ENCODE data around the gene DUSP9. TPM values are rescaled to one million over a fixed set of nuclear protein-coding genes. Genes with fewer than 3 reads are reported as not detected.

DUSP9 gene
- polyA plus RNA-seq, 1 donor from 2014 or later: 0.94 TPM

GRCh38 chrX:153624196-153625091 lies 22.6 kb upstream of the DUSP9 start:
- no peak for TF ChIP-seq SMC3 (conservative IDR thresholded peaks at IDR 0.05; ENCODE audit: poor library complexity)
- no peak for TF ChIP-seq REST (IDR thresholded peaks at IDR 0.05; ENCODE audit: borderline replicate concordance)
- TF ChIP-seq POLR2AphosphoS5 (IDR thresholded peaks at IDR 0.05): no peak
- no peak for TF ChIP-seq EZH2 (IDR thresholded peaks at IDR 0.05; ENCODE audit: borderline replicate concordance, insufficient read depth, low read length, poor library complexity, severe bottlenecking)
- no peaks in the 10 kb centered on the region for H3K27me3 ChIP-seq (ENCODE audit: insufficient read depth, low read depth, low read length)

GRCh38 chrX:153625271-153626024 lies 21.6 kb upstream of the DUSP9 start:
- Histone ChIP-seq H3K9me3 (ENCODE audit: low read length) (no peaks in the 10 kb centered on the region), H3F3A (ENCODE audit: insufficient read depth, low read length, poor library complexity, severe bottlenecking) (no peaks in the 10 kb centered on the region), H3K27ac (ENCODE audit: low read length) (no peak overlapping the region), H3K27me3 (ENCODE audit: insufficient read depth, low read depth, low read length) (no peaks in the 10 kb centered on the region), H2AFZ (ENCODE audit: low read depth, low read length) (no peak overlapping the region), H3K4me3 (ENCODE audit: low read length) (no peak overlapping the region), H3K79me2 (replicated peaks; ENCODE audit: insufficient read depth, low read length) (no peaks in the 10 kb centered on the region), H3K4me2 (ENCODE audit: low read length) (no peak overlapping the region), H4K20me1 (ENCODE audit: insufficient read depth) (no peaks in the 10 kb centered on the region), H3K9me2 (ENCODE audit: insufficient read depth, low read length) (no peaks in the 10 kb centered on the region), H3K9ac (ENCODE audit: low read length) (no peak overlapping the region), H3K36me3 (ENCODE audit: insufficient read depth, low read length) (no peaks in the 10 kb centered on the region)
- no peak for TF ChIP-seq MXI1 (conservative IDR thresholded peaks at IDR 0.05; ENCODE audit: poor library complexity, severe bottlenecking)

More at GRCh38 chrX:153624196-153625091, 22.6 kb upstream of the DUSP9 start:
- H4K20me1 ChIP-seq (ENCODE audit: insufficient read depth): no peaks in the 10 kb centered on the region
- H3K4me2 ChIP-seq (ENCODE audit: low read length): no peak overlapping the region
- no peak overlapping the region for H2AFZ ChIP-seq (ENCODE audit: low read depth, low read length)
- no peak overlapping the region for H3K4me3 ChIP-seq (ENCODE audit: low read length)
- no peak overlapping the region for H3K9ac ChIP-seq (ENCODE audit: low read length)
- no peaks in the 10 kb centered on the region for H3K9me2 ChIP-seq (ENCODE audit: insufficient read depth, low read length)
- no peaks in the 10 kb centered on the region for H3K36me3 ChIP-seq (ENCODE audit: insufficient read depth, low read length)
- H3K79me2 ChIP-seq (replicated peaks; ENCODE audit: insufficient read depth, low read length): no peaks in the 10 kb centered on the region
- H3F3A ChIP-seq (ENCODE audit: insufficient read depth, low read length, poor library complexity, severe bottlenecking): no peaks in the 10 kb centered on the region
- no peaks in the 10 kb centered on the region for H3K9me3 ChIP-seq (ENCODE audit: low read length)
- no peak overlapping the region for H3K27ac ChIP-seq (ENCODE audit: low read length)

- H3K27me3 ChIP-seq (ENCODE audit: insufficient read depth, low read depth, low read length): no peaks in the 10 kb centered on the region
Observed at GRCh38 chrX:153626025-153626633, 20.9 kb upstream of the DUSP9 start.

More at GRCh38 chrX:153626025-153626633, 20.9 kb upstream of the DUSP9 start:
- no peak overlapping the region for H3K27ac ChIP-seq (ENCODE audit: low read length)
- no peaks in the 10 kb centered on the region for H3K9me3 ChIP-seq (ENCODE audit: low read length)
- no peak overlapping the region for H3K4me2 ChIP-seq (ENCODE audit: low read length)
- no peak overlapping the region for H2AFZ ChIP-seq (ENCODE audit: low read depth, low read length)
- H3K9ac ChIP-seq (ENCODE audit: low read length): no peak overlapping the region
- H3K9me2 ChIP-seq (ENCODE audit: insufficient read depth, low read length): no peaks in the 10 kb centered on the region
- H3K79me2 ChIP-seq (replicated peaks; ENCODE audit: insufficient read depth, low read length): no peaks in the 10 kb centered on the region
- H3K36me3 ChIP-seq (ENCODE audit: insufficient read depth, low read length): no peaks in the 10 kb centered on the region
- H3F3A ChIP-seq (ENCODE audit: insufficient read depth, low read length, poor library complexity, severe bottlenecking): no peaks in the 10 kb centered on the region
- H3K4me3 ChIP-seq (ENCODE audit: low read length): no peak overlapping the region
- no peaks in the 10 kb centered on the region for H4K20me1 ChIP-seq (ENCODE audit: insufficient read depth)
- TF ChIP-seq TAF1 (IDR thresholded peaks at IDR 0.05; ENCODE audit: low read depth) (no peak), SMC3 (conservative IDR thresholded peaks at IDR 0.05; ENCODE audit: poor library complexity) (no peak), EZH2 (IDR thresholded peaks at IDR 0.05; ENCODE audit: borderline replicate concordance, insufficient read depth, low read length, poor library complexity, severe bottlenecking) (no peak), CTCF (IDR thresholded peaks at IDR 0.05; ENCODE audit: poor library complexity, severe bottlenecking) (no peak), REST (IDR thresholded peaks at IDR 0.05; ENCODE audit: borderline replicate concordance) (no peak), POLR2AphosphoS5 (IDR thresholded peaks at IDR 0.05) (no peak), MXI1 (conservative IDR thresholded peaks at IDR 0.05; ENCODE audit: poor library complexity, severe bottlenecking) (no peak), RAD21 (conservative IDR thresholded peaks at IDR 0.05) (no peak), EP300 (conservative IDR thresholded peaks at IDR 0.05; ENCODE audit: poor library complexity, severe bottlenecking) (no peak)

Measured in neural cell (in vitro differentiated cells).